Stimulated activated CD4-positive, alpha-beta T cell treated with anti-CD3 and anti-CD28 coated beads, Interleukin-1b, Interleukin-23, amount 100 ng/mL, for 4 hours (primary cell): ENCODE measurements around the gene MAFG.

Experiments
- DNase-seq, 2 donors: peaks; one replicate each; pipeline ENCODE4 v3.0.0-alpha.2; 2020; ENCODE audit warnings: low read depth in 2 of 2

MAFG gene

GRCh38 chr17:81939881-81940385 is 12.4 kb upstream of the MAFG start:
- DNase-seq: no peak

- DNase-seq: no peak
Observed at GRCh38 chr17:81939218-81939617, 11.7 kb upstream of the MAFG start.

GRCh38 chr17:81935709-81936084 is 8.2 kb upstream of the MAFG start:
- no peak for DNase-seq

GRCh38 chr17:81934850-81935708 is 7.5 kb upstream of the MAFG start:
- DNase-seq: no peak

GRCh38 chr17:81934098-81934757 is 6.7 kb upstream of the MAFG start:
- no peak for DNase-seq

- no peak for DNase-seq
Observed at GRCh38 chr17:81933178-81933699, 5.7 kb upstream of the MAFG start.

GRCh38 chr17:81932333-81932983 is 4.9 kb upstream of the MAFG start:
- DNase-seq: no peak

GRCh38 chr17:81931557-81932332 is 4.2 kb upstream of the MAFG start:
- no peak for DNase-seq

- no peak for DNase-seq
Observed at GRCh38 chr17:81931189-81931556, 3.6 kb upstream of the MAFG start.

- no peak for DNase-seq
Observed at GRCh38 chr17:81930142-81931125, 2.9 kb upstream of the MAFG start.

- DNase-seq: no peak
Observed at GRCh38 chr17:81929253-81930141, 2.0 kb upstream of the MAFG start.

- no peak for DNase-seq
Observed at GRCh38 chr17:81928544-81929252, 1.2 kb upstream of the MAFG start.

GRCh38 chr17:81927152-81927652 is 333 bp downstream of the MAFG start:
- peak in 1 of 2 donors; percentile 42 for DNase-seq

GRCh38 chr17:81926451-81927151 is 934 bp downstream of the MAFG start:
- DNase-seq: peak; percentile 41 to 67

GRCh38 chr17:81925860-81926450 is 1.6 kb downstream of the MAFG start:
- DNase-seq: no peak

GRCh38 chr17:81924557-81925532 is 2.7 kb downstream of the MAFG start:
- no peak for DNase-seq
